Measurements from ENCODE around the gene KRT73.

The KRT73 gene

DNA sequence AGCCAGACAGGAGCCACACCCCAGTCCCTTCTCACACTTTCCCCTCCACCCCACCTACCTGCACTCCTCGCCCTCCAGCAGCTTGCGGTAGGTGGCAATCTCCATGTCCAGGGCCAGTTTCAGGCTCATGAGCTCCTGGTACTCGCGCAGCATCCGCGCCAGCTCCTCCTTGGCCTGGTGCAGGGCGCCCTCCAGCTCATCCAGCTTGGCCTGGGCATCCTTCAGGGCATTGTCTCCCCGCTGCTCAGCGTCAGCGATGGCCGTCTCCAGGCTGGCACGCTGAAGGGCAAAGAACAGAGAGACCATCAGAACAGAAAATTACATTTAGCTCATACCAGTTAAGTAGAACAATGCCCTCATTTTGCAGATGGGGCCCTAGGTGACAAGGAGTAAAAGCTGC is 50.2 kb downstream of the KRT73 start:
- DNase-seq (ENCODE audit: low spot score), result no peak

- DNase-seq (ENCODE audit: low spot score), result no peak
These were observed 51.5 kb downstream of the KRT73 start for GRCh38 chr12:52566847-52567291.

GRCh38 chr12:52564582-52564981 is 53.8 kb downstream of the KRT73 start:
- DNase-seq (ENCODE audit: low spot score), result no peak

- peak; percentile 8 for DNase-seq (ENCODE audit: low spot score)
These were observed 56.4 kb downstream of the KRT73 start for GRCh38 chr12:52561880-52562449.

DNA sequence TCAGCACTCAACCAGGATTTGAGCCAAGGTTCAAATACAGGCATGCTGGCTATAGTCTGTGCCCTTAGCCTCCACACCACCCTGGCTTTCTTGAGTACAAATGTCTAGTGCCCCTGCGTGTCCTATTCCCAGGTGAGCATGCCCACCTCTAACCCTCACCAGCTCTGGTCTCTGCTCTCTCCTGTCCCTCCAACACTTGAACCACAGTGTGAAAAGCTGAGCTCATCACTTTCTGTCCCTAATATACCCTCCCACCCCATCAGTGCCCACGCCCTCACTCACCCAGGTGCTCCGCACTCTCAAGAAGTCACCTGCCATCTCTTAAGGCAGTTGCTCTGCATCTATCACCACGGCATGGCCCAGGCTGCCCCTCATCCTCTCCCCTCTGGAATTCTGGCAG is 58.4 kb downstream of the KRT73 start:
- DNase-seq (ENCODE audit: low spot score), result no peak

DNA sequence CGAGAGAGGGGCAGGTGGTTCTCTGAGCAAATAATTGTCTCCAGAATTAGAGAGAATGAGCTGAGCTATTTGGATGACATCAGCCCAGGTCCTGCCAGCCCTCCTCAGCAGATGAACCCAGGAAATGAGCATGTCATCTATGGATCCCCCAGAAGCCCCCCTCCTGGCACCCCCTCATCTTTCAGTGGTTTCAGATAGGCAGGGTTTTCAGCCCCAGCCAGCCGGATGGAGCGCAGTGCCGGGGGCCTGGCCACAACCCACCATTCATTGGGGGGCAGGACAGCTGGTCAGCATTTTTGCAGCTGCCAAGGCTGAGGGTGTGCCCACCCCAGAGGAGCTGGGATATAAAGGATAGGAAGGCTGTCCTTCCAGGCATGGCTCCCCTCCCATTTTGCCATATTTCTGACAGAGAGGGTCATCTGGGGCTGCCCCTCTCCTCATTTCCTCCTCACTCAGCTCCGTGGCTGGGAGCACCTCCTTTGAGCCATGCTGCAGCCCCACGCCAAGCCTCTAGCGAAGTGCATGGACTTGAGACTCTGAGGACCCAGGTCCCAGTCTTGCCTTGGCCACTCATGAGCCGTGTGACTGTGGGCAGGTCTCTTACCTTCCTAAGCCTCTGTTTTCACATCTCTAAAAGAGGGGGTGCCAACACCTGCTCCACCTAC is 59.4 kb downstream of the KRT73 start:
- no peak for DNase-seq (ENCODE audit: low spot score)

Measured in RKO (cell line).